Cardiac fibroblast (primary cell): Measurements from ENCODE around the gene NRN1.

Experiments
- DNase-seq, 2 donors: peaks; one replicate each; pipeline versions ENCODE4 v3.0.0 to v3.0.0-alpha.2; 2010; ENCODE audit warnings: low read depth in 2 of 2
- H3K4me3 ChIP-seq, 2 donors: replicated peaks in 1 of 2; 1 replicate in 1 of 2; 2 replicates in 1 of 2; pipeline ENCODE4 v1.5.1; 2011; ENCODE audit warnings: low read depth in 2 of 2, low read length in 2 of 2, mild to moderate bottlenecking in 2 of 2, moderate library complexity in 1 of 2
- CTCF ChIP-seq: IDR thresholded peaks from one replicate; pipeline ENCODE4 v1.5.1; 2011; ENCODE audit warnings: low read depth, mild to moderate bottlenecking, low read length, inconsistent platforms

NRN1 gene

DNA sequence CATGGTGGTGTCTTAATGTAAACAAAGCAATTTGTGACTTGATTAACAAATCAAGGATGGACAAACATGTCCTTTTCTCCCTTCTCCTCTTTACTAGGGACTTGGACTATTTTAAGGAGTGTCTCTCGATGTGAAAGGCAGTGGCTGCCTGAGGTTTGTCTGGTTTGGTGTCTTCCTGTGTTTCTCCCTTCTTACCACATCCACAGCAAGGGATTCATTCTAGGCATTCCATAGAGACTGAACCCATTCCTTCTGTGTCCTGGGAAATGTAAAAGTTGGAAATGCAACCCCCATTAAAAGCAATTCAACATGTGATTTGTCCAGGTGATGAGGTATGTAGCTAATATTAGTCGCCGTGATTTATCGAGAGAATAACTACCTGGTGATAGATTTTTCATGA, 15.9 kb downstream of the NRN1 start:
- no peak overlapping the region for H3K4me3 ChIP-seq
- no peak for DNase-seq
- no peak for TF ChIP-seq CTCF

DNA sequence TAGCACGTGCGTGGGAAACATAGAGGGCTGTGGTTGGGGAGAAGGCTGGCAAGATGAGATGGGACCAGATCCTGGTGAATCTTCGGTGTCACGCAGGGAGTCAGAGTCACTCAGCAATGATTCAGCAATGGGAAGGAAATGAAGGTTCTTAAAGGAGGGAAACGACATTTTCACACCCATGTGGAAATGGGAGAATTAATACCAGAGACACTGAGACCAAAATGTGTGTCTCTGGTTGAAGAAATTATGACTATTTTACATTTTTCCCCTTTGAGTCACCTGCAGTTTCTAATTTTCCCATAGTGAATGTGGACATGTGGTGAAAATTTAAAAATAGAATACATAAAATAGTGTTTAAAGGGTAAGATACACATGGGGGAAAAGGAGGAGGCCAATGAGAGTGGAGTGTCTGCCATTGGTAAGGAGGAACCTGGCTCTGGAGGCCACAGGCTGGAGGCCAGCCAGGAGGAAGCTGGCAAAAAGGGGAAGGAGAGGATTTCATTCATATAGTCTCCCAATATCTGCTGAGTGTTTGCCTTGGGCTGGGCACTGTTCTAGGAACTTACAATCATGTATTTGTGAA, 17.5 kb downstream of the NRN1 start:
- DNase-seq, result no peak

GRCh38 chr6:5986861-5987260, 19.9 kb downstream of the NRN1 start:
- DNase-seq, result no peak
- TF ChIP-seq CTCF, result no peak
- H3K4me3 ChIP-seq, result no peak overlapping the region

More for the DNA sequence above, 17.5 kb downstream of the NRN1 start:
- no peak for TF ChIP-seq CTCF
- H3K4me3 ChIP-seq, result no peak overlapping the region

GRCh38 chr6:5984150-5985089, 22.3 kb downstream of the NRN1 start:
- TF ChIP-seq CTCF, result no peak
- DNase-seq, result no peak
- H3K4me3 ChIP-seq, result no peak overlapping the region

- DNase-seq, result peak in 1 of 2 donors; percentile 45
- H3K4me3 ChIP-seq, result no peak overlapping the region
- TF ChIP-seq CTCF, result no peak
Observed at GRCh38 chr6:5981126-5982026, 25.3 kb downstream of the NRN1 start.

DNA sequence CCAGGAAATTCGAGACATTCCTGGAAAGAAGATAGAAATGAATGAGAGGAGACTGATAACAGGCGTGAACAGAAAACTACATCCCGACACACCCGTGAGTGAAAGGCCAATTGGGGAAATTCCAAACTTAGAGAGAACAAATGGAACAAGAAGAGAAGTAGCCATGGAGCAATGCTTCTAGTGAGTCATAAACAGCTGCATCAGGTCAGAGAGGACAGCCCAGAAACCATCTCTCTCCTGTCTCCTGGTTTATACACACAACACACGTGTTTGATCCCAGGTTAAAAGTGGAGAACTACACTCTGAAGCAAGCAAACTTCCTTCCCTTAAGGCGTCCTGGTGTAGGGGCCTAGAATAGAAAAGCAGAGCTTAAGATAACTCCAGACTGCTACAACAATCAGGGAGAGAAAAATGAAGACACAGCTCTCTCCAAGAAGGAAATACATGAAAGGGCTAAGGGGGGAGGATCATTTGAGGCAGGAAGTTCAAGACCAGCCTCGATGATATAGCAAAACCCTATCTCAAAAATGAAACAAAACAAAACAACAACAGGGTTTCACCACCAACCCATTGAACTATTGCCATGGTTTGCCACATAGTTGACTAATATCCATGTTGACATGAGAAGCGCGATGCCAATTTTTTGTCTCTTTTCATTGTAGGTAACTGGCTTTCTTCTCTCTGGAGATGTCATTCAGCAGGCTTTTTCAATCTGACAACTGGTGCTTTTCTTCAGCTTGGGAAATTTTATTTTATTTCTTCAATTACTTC, 26.9 kb downstream of the NRN1 start:
- DNase-seq, result peak in 1 of 2 donors; percentile 17
- no peak for TF ChIP-seq CTCF
- H3K4me3 ChIP-seq, result no peak overlapping the region
